HL-60 (cell line): ENCODE results near the gene DDX25.

Experiments used
- POLR2AphosphoS5 ChIP-seq: IDR thresholded peaks from 2 replicates; pipeline ENCODE4 v1.6.1; 2012; ENCODE audit warnings: low read depth
- SPI1 ChIP-seq: IDR thresholded peaks from 2 replicates; pipeline ENCODE4 v1.6.1; 2012; ENCODE audit warnings: low read depth, mild to moderate bottlenecking, borderline replicate concordance
- TF ChIP-seq, protein P1 (sequence below): IDR thresholded peaks from one replicate; pipeline ENCODE4 v1.5.1; 2011; ENCODE audit warnings: low read length, control low read depth, inconsistent platforms; ENCODE audit not compliant: insufficient read depth
- TF ChIP-seq, protein P2 (sequence below): IDR thresholded peaks from 2 replicates; pipeline ENCODE4 v1.6.1; 2012; ENCODE audit warnings: low read depth; ENCODE audit not compliant: insufficient replicate concordance

DNA sequence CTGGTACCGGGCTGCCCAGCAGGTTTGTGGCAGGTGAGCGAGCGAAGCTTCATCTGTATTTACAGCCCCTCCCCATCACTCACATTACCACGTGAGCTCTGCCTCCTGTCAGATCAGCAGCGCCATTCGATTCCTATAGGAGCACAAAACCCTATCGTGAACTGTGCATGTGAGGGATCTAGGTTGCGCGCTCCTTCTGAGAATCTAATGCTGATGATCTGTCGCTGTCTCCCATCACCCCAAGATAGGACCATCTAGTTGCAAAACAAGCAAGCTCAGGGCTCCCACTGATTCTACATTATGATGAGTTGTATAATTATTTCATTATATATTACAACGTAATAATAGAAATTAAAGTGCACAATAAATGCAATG lies 25.8 kb downstream of the DDX25 start:
- TF ChIP-seq, protein P1, sequence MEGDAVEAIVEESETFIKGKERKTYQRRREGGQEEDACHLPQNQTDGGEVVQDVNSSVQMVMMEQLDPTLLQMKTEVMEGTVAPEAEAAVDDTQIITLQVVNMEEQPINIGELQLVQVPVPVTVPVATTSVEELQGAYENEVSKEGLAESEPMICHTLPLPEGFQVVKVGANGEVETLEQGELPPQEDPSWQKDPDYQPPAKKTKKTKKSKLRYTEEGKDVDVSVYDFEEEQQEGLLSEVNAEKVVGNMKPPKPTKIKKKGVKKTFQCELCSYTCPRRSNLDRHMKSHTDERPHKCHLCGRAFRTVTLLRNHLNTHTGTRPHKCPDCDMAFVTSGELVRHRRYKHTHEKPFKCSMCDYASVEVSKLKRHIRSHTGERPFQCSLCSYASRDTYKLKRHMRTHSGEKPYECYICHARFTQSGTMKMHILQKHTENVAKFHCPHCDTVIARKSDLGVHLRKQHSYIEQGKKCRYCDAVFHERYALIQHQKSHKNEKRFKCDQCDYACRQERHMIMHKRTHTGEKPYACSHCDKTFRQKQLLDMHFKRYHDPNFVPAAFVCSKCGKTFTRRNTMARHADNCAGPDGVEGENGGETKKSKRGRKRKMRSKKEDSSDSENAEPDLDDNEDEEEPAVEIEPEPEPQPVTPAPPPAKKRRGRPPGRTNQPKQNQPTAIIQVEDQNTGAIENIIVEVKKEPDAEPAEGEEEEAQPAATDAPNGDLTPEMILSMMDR, result no peak
- TF ChIP-seq POLR2AphosphoS5, result no peak
- TF ChIP-seq, protein P2, sequence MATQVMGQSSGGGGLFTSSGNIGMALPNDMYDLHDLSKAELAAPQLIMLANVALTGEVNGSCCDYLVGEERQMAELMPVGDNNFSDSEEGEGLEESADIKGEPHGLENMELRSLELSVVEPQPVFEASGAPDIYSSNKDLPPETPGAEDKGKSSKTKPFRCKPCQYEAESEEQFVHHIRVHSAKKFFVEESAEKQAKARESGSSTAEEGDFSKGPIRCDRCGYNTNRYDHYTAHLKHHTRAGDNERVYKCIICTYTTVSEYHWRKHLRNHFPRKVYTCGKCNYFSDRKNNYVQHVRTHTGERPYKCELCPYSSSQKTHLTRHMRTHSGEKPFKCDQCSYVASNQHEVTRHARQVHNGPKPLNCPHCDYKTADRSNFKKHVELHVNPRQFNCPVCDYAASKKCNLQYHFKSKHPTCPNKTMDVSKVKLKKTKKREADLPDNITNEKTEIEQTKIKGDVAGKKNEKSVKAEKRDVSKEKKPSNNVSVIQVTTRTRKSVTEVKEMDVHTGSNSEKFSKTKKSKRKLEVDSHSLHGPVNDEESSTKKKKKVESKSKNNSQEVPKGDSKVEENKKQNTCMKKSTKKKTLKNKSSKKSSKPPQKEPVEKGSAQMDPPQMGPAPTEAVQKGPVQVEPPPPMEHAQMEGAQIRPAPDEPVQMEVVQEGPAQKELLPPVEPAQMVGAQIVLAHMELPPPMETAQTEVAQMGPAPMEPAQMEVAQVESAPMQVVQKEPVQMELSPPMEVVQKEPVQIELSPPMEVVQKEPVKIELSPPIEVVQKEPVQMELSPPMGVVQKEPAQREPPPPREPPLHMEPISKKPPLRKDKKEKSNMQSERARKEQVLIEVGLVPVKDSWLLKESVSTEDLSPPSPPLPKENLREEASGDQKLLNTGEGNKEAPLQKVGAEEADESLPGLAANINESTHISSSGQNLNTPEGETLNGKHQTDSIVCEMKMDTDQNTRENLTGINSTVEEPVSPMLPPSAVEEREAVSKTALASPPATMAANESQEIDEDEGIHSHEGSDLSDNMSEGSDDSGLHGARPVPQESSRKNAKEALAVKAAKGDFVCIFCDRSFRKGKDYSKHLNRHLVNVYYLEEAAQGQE, result no peak
- TF ChIP-seq SPI1, result no peak
